PFSK-1 (cell line): Measurements from ENCODE around the gene IL2RA.

Experiments used
- FOXP2 ChIP-seq: optimal IDR thresholded peaks from 2 replicates; pipeline ENCODE3; 2011; ENCODE audit warnings: borderline replicate concordance, control low read depth, inconsistent platforms; ENCODE audit not compliant: insufficient read depth; ENCODE audit errors: extremely low read length, extremely low read depth
- POLR2AphosphoS5 ChIP-seq: IDR thresholded peaks from 2 replicates; pipeline ENCODE4 v1.6.1; 2012; ENCODE audit warnings: low read depth, mild to moderate bottlenecking, control low read depth, low read length, moderate library complexity
- REST ChIP-seq, 2 experiments: IDR thresholded peaks; 2 replicates each; pipeline versions ENCODE4 v1.6.1 to v1.8.0; 2011 to 2012; ENCODE audit warnings: low read depth in 2 of 2, low read length in 2 of 2, control low read depth in 1 of 2, inconsistent platforms in 1 of 2, mild to moderate bottlenecking in 1 of 2, moderate library complexity in 1 of 2; ENCODE audit not compliant: insufficient read depth in 1 of 2
- SIN3A ChIP-seq: IDR thresholded peaks from 2 replicates; pipeline ENCODE4 v1.6.1; 2012; ENCODE audit warnings: mild to moderate bottlenecking, low read length, moderate library complexity, borderline replicate concordance; ENCODE audit not compliant: insufficient read depth
- TAF1 ChIP-seq: IDR thresholded peaks from 2 replicates; pipeline ENCODE4 v1.6.1; 2012; ENCODE audit warnings: low read length, control low read depth, borderline replicate concordance; ENCODE audit not compliant: insufficient read depth

IL2RA gene

GRCh38 chr10:6053303-6053702, 8.9 kb downstream of the IL2RA start:
- no peak for TF ChIP-seq FOXP2

- TF ChIP-seq SIN3A, result no peak
- TF ChIP-seq POLR2AphosphoS5, result no peak
- TF ChIP-seq REST (IDR thresholded peaks at IDR 0.05; ENCODE audit: insufficient read depth in 1 of 2, low read depth in 2 of 2, low read length in 2 of 2), result no peak
- TF ChIP-seq TAF1, result no peak
- no peak for TF ChIP-seq FOXP2
Observed at GRCh38 chr10:6052247-6053221, 9.6 kb downstream of the IL2RA start.

- TF ChIP-seq TAF1 (no peak), SIN3A (no peak), FOXP2 (no peak), POLR2AphosphoS5 (no peak), REST (IDR thresholded peaks at IDR 0.05; ENCODE audit: insufficient read depth in 1 of 2, low read depth in 2 of 2, low read length in 2 of 2) (no peak)
Observed at GRCh38 chr10:6050801-6051445, 11.2 kb downstream of the IL2RA start.

GRCh38 chr10:6049031-6049400, 13.2 kb downstream of the IL2RA start:
- TF ChIP-seq SIN3A (no peak), REST (IDR thresholded peaks at IDR 0.05; ENCODE audit: insufficient read depth in 1 of 2, low read depth in 2 of 2, low read length in 2 of 2) (no peak), FOXP2 (no peak), POLR2AphosphoS5 (no peak), TAF1 (no peak)

- TF ChIP-seq REST (IDR thresholded peaks at IDR 0.05; ENCODE audit: insufficient read depth in 1 of 2, low read depth in 2 of 2, low read length in 2 of 2) (no peak), FOXP2 (no peak), TAF1 (no peak), POLR2AphosphoS5 (no peak), SIN3A (no peak)
Observed at GRCh38 chr10:6048281-6049030, 13.7 kb downstream of the IL2RA start.
